HG02885 (cell line): ENCODE measurements around the gene DDIT4.

Experiments
- ATAC-seq: cut with Tn5 transposase; IDR thresholded peaks from one replicate; pipeline ENCODE4 v1.9.1; 2021; ENCODE audit warnings: mild to moderate bottlenecking; ENCODE audit not compliant: unreplicated experiment, poor library complexity

The DDIT4 gene

DNA sequence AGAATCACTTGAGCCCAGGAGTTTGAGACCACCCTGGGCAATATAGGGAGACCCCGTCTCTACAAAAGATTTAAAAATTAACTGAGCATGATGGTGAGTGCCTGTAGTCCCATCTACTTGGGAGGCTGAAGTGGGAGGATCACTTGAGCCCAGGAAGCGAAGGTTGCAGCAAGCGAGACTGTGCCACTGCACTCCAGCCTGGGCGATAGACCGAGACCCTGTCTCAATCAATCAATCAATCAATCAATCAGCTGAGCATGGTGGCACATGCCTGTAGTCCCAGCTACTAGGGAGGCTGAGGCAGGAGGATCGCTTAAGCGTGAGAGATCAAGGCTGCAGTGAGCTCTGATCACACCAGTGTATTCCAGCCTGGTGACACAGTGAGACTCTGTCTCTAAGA lies 40.5 kb downstream of the DDIT4 start:
- no peak for ATAC-seq

DNA sequence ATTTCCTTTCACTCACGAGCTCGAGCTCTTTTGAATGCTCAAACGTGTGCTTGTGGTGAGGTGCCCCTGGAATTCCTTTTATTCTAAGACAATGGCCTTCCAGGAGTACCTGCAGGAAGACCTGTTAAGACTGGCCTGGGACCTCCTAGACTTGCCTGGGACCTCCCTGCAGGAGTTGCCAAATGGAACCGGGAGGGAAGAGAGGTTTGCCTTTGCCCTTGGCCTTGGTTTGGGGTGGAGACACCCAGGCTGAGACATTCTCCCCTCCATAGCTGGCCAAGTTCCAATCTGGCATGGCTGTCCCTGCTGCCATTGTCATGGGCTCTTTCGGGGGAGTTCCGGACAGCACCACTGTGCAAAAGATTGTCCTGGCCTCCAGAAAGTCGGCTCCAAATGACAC lies 41.3 kb downstream of the DDIT4 start:
- ATAC-seq, result no peak

DNA sequence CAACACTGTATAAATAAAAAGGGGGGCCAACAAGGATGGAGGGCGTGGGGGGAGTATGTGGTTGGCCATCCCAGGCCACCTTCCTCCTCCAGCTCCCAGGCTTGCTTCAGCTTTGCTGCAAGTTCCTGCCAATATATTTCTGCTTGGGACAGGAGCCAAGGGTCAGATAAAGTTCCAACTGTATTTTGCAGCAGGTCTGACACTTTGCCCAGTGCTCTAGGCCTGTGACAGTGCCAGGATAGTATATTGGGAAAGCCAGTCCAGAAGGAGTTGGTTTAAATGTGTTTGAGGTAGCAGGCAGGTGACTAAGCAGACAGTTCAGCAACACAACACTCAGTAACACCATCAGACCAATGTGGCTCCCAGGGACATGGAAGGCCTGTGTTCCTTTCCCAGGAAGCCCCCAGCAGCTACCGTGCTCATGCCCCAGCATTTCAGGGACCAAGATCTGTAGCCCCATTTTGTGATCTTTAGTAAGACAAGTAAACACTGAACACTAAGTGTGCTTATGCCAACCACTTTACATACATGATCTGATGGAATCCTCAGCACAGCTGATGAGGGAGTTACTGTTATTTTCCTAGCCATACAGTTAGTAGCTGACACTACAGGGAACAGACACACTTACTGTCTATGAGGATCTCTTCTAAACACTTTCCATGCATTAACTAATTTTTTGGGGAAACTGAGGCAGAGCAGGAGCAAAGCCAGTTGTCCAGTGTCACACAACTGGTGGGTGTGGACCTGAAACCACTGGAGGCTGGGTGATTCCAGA lies 42.1 kb downstream of the DDIT4 start:
- no peak for ATAC-seq

DNA sequence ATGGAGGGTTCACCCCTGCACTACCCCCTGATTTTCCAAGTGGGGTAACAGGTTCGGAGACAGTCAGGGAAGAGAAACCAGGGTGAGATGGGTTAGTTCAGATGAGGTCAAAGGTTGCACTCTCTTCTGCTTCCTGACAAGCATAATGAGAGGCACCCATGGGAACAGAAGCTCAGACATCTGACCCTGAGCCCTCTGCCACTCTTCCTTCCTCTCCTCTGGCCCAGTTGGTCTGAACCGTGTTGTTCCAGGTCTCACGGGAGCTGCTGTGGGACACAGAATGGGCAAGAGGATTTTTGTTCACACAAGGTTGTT lies 42.6 kb downstream of the DDIT4 start:
- ATAC-seq, result no peak

DNA sequence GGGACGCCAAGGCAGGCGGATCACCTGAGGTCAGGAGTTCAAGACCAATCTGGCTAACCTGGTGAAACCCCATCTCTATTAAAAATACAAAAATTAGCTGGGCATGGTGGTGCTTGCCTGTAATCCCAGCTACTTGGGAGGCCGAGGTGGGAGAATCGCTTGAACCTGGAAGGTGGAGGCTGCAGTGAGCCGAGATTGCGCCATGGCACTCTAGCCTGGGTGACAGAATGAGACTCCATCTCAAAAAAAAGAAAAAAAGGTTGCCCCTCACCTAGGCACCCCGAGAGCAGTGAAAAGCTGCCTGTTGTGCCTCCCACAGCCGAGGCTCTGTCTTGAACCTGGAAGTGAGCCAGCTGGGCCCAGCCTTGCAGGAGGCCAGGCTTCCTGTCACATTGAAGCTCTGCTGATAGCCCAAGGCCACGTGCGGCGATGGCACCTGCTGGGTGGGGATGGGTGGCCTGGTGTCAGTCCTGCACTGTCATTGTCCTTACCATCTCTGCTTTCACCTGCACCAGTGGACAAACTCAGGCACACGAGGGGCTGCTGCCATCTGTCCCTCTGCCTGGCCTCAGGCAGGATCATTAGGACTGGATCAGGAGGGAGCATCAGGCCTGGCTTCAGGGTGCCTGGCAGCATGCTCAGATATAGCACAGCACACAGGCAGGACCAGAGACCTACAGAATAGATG lies 43.2 kb downstream of the DDIT4 start:
- ATAC-seq, result no peak

DNA sequence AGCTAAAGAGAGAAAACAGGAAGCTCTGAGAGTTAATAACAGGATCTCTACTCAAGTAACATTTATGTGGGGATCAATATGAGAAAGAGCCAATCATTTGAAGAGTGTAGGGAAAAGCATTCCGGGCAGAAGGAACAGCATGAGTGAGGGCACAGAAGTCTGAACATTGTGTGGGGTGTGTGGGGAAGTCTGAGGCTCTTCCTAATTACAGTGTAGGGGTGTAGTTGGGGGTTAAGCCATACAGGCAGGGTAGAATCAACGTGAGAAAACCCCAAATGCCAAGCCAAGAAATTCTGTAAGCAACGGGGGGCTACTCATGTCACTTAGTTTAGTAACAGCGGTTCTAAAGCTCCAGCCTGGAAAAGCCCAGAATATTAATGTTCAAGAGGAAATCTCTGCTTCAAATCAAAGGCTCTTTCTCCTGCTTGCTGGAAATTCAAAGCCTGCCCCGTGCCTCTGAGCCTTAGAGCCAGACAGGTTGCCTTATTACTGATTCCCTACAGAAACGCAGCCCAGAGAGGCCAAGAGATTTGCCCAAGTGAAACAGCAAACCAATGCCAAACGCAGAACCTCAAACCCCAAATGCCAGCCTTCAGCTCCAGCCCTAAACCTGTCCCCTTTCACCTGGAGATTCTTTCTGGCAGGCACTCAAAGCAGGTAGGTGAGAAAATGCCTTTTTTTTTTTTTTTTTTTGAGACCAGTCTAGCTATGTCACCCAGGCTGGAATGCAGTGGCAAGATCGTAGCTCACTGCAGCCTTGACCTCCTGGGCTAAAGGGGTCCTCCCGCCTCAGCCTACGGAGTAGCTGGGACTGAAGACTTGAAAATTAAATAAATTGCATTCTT lies 44.9 kb downstream of the DDIT4 start:
- no peak for ATAC-seq

DNA sequence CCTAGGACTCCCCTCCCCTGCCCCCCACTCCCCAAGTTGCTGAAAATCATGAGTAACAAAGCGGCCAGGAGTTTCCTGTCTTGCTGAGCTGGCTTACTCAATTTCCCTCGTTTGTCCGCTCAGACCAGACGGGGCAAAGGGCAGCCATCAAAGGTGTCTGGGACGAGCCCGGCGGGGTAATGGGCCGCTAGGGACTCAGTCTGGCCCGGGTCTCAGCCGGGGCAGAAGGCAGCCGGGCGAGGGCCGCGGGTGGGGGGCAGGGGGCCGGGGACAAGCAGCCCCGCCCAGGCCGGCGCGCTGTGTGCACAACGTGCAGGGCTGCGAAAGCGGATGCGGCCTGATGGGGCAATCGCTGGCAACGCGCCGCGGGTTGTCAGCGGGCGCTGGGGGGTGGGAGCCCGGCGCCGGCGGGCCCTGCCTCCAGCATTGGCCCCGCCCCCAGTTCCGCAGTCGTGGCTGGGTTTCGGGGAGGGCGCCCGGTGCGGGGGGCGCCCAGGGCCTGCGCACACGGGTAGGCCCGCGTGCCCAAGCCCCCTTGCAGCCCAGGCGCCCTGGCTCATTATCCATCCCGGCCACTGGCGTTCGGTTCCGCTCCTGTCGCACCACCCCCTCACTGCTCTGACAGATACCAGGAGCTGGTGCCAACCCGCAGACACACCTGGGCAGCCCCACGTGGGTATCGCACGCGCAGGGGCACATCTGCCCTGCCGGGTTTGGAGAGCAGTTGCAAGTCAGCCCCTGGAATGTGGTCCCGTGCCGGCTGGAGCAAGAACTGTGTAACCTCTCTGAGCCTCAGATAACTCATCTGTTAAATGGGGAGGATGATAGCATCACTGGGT lies 45.9 kb downstream of the DDIT4 start:
- ATAC-seq, result peak; percentile 68

DNA sequence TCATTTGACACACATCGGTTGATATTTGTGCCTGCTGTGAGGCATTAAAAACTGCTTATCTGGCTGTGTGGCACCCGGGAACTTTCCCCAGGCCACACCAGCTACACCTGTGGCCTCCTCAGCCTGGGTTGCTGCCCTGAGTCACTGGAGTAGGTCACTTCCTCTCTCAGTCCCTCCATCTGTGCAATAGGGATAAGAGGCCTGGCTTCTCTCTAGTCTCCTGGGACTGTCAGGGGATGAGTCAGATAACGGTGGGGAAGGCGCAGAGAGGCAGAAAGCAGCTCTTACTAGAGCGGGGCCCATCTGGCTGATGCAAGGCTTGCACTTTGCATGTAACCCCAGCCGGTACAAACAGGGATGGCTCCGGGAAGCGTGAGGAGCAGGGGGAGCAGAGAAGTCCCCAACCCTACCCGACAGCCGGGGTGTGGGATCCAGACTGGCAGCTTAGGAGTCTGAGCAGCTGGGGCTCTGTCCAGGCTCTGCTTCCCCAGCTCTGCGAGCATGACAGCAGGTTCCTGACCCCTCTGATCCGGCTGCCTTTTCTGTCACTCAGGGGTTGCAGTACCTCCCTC lies 47.0 kb downstream of the DDIT4 start:
- peak; percentile 71 for ATAC-seq

DNA sequence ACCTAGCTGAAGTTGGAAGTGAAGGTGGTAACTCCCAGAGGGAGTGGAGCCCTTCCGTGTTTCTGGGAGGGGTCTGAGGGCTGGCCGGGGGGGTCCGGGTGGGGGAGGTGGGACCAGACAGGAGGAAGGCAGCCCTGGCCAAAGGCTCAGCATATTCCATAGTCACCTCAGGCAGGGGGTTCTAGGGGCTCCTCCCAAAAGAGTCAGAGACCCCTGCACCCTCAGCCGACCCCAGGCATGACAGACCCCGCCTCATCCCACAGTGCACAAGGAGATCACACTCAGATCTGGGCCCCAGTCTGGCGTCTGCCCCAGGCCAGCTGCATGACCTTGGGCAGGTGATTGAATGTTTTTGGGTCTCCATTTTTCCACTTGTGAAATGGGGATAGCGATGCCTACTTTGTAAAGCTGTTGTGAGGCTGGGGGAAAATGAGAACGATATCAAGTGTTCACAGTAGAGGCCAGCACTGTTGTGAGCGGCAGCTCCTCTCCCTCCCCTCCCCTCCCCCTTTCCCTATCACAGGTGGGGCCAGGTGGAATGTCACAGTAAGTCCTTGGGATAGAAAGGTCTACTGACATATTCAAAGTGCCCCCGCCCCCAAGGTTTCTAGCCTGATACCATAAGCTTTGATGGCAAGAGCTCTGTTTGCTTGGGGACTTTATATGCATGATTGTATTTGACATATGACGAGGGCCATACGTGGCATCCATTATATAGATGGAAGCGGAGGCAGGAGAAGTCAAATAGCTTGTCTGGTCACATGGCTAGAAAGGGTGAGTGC lies 47.7 kb downstream of the DDIT4 start:
- no peak for ATAC-seq

DNA sequence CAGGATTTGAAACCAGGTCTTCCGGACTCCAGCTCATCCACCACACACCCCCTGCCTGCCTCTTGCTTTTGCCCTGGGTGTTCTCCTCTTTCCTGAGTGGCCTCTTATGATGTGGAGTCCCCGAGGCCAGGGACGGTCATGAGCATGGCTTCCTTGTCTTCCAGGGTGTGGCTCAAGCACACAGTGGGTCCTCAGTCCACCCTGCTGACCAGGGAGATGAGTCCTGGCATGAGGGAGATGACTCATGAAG lies 48.2 kb downstream of the DDIT4 start:
- ATAC-seq, result no peak

DNA sequence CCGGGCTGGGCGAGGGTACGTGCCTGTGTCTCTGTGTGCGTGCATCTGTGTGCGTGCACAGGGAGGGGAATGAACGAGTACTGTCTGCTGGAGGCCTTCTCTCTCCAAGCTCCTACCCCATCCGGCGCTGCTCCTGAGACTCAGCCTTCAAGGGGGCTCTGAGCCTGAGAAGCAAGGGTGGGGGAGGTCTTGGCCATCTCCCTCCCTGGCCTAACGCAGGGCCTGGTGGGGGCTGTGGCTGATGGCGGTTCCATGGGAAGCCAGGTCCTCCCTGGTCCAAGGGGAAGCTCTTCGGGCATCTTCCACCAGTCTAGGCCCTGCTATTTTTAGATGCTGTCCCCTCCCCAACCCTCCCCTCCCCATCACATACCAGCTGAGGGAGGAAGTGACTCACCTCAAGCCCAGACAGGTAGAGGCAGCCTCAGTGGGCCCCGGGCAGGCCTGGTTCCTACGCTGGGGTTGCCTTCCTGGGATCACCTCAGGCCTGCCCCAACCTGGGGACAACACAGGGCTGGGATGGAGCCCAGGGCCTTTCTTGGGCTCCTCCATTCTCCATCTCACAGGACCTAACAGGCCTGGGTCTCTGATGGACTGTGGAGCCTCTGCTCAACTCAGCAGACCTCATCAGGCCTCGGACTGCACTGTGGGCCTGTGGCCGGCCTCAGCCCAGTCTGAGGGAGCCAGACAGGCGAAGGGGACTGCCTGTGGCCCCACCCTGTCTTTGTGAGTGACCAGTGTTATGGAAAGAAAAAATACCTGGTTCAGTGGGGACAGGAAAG lies 48.7 kb downstream of the DDIT4 start:
- no peak for ATAC-seq

DNA sequence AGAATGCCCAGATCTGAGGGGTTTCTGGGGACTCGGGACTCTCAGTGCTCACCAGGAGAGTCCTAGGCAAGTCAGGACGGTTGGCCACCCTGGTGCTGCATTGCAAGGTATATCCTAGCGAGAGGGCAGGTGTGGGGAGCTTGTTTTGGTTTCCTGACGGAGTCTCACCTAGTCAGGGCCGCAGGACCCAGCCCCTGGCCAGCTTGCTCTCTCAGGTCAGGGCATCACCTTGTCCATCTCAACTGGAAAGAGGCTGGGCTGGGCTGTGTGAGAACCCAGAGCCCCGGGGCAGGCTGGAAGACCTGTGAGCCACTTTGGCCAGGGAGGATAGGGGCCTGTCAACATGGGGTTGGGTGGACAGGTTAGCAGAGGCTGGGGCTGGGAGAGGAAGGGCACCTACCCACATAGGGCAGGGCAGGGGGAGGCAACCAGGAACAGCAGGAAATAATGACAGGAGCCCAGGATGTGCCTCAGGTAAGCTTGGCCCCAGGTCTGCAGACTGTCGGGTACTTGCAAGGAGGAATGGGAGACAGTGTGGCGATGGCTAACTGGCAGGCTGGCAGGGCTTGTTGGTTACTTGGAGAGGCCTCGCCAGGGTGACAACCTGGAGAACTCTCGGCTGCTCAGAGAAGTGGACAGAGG lies 49.5 kb downstream of the DDIT4 start:
- ATAC-seq, result no peak

DNA sequence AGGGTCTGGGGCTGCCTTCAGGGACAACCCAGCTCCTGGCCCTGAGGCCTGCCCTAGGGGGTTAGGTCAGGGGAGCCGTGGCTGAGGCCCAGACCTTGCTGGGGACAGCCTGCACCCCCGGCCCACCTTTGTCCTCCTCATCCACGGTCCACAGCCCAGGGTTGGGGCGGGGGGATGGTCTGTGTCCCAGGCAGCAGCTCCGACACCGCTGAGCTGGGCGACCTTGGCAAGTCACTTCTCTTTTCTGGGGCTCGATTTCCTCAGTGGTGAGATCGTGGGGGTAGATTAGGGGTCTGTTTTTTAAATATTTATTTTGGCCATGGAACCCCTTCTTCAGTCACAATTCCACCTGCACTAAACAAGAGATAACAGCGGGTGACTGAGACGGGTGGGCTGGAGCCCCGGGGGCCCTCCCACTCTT lies 50.1 kb downstream of the DDIT4 start:
- ATAC-seq, result no peak
